Hepatocyte (in vitro differentiated cells): ENCODE data around the gene TIMM44. TPM values are rescaled to one million over a fixed set of nuclear protein-coding genes. Genes with fewer than 3 reads are reported as not detected.

Experiments used
- DNase-seq: peaks from one replicate; pipeline ENCODE4 v3.0.0-alpha.2; 2016; ENCODE audit warnings: low spot score
- H2AFZ ChIP-seq: fragments of 200-600 bp; sonication (generic); 2 replicates; pipeline ENCODE4 v1.6.0; 2016; ENCODE audit warnings: antibody characterized with exemption, mild to moderate bottlenecking
- H3K27ac ChIP-seq: fragments of 200-600 bp; sonication (generic); 2 replicates; pipeline ENCODE4 v1.5.1; 2016; ENCODE audit warnings: mild to moderate bottlenecking
- H3K27me3 ChIP-seq: fragments of 200-600 bp; sonication (generic); 2 replicates; pipeline ENCODE4 v1.6.1; 2016
- H3K36me3 ChIP-seq: fragments of 200-600 bp; sonication (generic); replicated peaks from 2 replicates; pipeline ENCODE4 v1.5.1; 2016; ENCODE audit warnings: low read depth; ENCODE audit not compliant: insufficient read depth
- H3K4me1 ChIP-seq: fragments of 200-600 bp; sonication (generic); 2 replicates; pipeline ENCODE4 v1.5.1; 2016; ENCODE audit warnings: mild to moderate bottlenecking, moderate library complexity; ENCODE audit not compliant: insufficient read depth
- H3K4me2 ChIP-seq: fragments of 200-600 bp; sonication (generic); 2 replicates; pipeline ENCODE4 v1.6.0; 2016
- H3K4me3 ChIP-seq: fragments of 200-600 bp; sonication (generic); 2 replicates; pipeline ENCODE4 v1.5.1; 2016; ENCODE audit warnings: mild to moderate bottlenecking
- H3K79me2 ChIP-seq: fragments of 200-600 bp; sonication (generic); 2 replicates; pipeline ENCODE4 v1.6.0; 2017; ENCODE audit warnings: mild to moderate bottlenecking
- H3K9me2 ChIP-seq: fragments of 200-600 bp; sonication (generic); replicated peaks from 2 replicates; pipeline ENCODE4 v1.6.0; 2017; ENCODE audit warnings: mild to moderate bottlenecking; ENCODE audit not compliant: insufficient read depth
- H3K9me3 ChIP-seq: fragments of 200-600 bp; sonication (generic); 2 replicates; pipeline ENCODE4 v1.5.1; 2016; ENCODE audit warnings: low read depth, mild to moderate bottlenecking
- H4K20me1 ChIP-seq: fragments of 200-600 bp; sonication (generic); 2 replicates; pipeline ENCODE4 v1.6.0; 2016; ENCODE audit warnings: mild to moderate bottlenecking; ENCODE audit not compliant: insufficient read depth, poor library complexity, severe bottlenecking
- EZH2 ChIP-seq: fragments of 200-600 bp; sonication (generic); IDR thresholded peaks from 2 replicates; pipeline ENCODE4 v1.6.1; 2016; ENCODE audit warnings: antibody characterized with exemption, mild to moderate bottlenecking, borderline replicate concordance
- EZH2phosphoT487 ChIP-seq: fragments of 200-600 bp; sonication (generic); IDR thresholded peaks from one replicate; pipeline ENCODE4 v1.6.1; 2018; ENCODE audit warnings: antibody characterized with exemption, mild to moderate bottlenecking, low read depth, moderate library complexity; ENCODE audit not compliant: unreplicated experiment, severe bottlenecking
- WGBS: methylation state at CpG from one replicate; pipeline ENCODE4 v1.1.6; 2016; ENCODE audit warnings: low lambda C conversion rate; ENCODE audit errors: missing lambda C conversion rate; 5-methylcytosine and 5-hydroxymethylcytosine counted together
- polyA plus RNA-seq: library from polyadenylated mRNA; unstranded; fragments of >200 nt; fragmentation: Nextera tagmentation; extraction: Ambion mirVana; gene quantifications from 2 replicates; pipeline ENCODE4 v1.2.1, GENCODE V29; 2016
- total RNA-seq: library from RNA; depleted of rRNA; stranded (reverse); fragments of >200 nt; gene quantifications from 2 replicates; pipeline ENCODE4 v1.2.3, GENCODE V29; 2014
- TF ChIP-seq, protein P1 (sequence below): fragments of 200-600 bp; sonication (generic); IDR thresholded peaks from 2 replicates; pipeline ENCODE4 v1.5.1; 2016; ENCODE audit warnings: antibody characterized with exemption, mild to moderate bottlenecking; ENCODE audit not compliant: poor library complexity

The TIMM44 gene, protein sequence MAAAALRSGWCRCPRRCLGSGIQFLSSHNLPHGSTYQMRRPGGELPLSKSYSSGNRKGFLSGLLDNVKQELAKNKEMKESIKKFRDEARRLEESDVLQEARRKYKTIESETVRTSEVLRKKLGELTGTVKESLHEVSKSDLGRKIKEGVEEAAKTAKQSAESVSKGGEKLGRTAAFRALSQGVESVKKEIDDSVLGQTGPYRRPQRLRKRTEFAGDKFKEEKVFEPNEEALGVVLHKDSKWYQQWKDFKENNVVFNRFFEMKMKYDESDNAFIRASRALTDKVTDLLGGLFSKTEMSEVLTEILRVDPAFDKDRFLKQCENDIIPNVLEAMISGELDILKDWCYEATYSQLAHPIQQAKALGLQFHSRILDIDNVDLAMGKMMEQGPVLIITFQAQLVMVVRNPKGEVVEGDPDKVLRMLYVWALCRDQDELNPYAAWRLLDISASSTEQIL
- total RNA-seq, result 52.0 and 61.7 TPM in 2 replicates
- 40.7 and 54.9 TPM in 2 replicates for polyA plus RNA-seq

DNA sequence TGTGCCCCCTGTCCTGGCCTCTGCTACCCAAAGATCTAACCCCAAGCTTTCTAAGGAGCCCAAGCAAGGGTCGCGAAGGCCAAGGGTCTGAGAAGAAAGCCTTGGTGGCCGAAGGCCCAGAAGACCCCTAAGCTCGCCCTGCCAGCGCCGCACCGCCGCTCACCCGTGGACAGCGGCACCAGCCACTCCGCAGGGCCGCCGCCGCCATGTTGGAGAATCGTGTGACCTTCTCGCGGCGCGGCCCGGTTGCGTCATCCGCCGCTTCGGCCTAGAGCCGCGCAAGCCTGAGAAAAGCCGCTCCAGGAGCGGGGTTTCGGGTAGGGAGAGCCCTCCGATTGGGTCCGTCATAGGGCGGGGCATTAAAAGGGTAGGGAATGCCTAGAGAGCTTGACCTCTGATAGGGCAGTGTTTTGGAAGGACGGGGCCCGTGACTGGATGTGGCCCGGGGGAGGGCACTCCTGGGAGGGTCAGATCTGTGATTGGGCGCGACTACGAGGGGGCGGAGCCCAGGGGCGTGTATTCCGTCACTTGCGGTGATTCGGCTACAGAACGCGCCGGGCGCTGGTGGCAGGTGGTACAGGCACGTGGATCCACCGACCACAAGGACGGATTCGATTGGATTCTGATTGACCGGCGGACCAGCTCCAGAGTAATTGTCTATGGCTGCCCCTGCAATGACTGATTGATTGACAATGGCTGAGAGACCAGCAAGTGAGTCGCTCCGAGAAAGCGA is at the start of gene TIMM44:
TIMM44 (minus strand) TSS at position 223 of the 733 bp plus-strand sequence; CDS start at position 208, 15 bp downstream.
- no peaks in the 10 kb centered on the region for H4K20me1 ChIP-seq
- under 1% methylated on average over 56 of the region's 56 CpGs for WGBS
- peak within 1 kb of the TSS; percentile 93 for H3K27ac ChIP-seq
- peaks cover 37% of the 10 kb centered on the region for H3K79me2 ChIP-seq
- TF ChIP-seq, protein P1, sequence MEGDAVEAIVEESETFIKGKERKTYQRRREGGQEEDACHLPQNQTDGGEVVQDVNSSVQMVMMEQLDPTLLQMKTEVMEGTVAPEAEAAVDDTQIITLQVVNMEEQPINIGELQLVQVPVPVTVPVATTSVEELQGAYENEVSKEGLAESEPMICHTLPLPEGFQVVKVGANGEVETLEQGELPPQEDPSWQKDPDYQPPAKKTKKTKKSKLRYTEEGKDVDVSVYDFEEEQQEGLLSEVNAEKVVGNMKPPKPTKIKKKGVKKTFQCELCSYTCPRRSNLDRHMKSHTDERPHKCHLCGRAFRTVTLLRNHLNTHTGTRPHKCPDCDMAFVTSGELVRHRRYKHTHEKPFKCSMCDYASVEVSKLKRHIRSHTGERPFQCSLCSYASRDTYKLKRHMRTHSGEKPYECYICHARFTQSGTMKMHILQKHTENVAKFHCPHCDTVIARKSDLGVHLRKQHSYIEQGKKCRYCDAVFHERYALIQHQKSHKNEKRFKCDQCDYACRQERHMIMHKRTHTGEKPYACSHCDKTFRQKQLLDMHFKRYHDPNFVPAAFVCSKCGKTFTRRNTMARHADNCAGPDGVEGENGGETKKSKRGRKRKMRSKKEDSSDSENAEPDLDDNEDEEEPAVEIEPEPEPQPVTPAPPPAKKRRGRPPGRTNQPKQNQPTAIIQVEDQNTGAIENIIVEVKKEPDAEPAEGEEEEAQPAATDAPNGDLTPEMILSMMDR, result no peak
- TF ChIP-seq EZH2phosphoT487 (no peak), EZH2 (no peak)
- peak within 1 kb of the TSS; percentile 90 for H3K4me2 ChIP-seq
- no peaks in the 10 kb centered on the region for H3K9me2 ChIP-seq
- no peaks in the 10 kb centered on the region for H3K36me3 ChIP-seq
- H3K27me3 ChIP-seq, result no peaks in the 10 kb centered on the region
- peak; percentile 99 for DNase-seq
- H2AFZ ChIP-seq, result peak within 1 kb of the TSS; percentile 60
- H3K4me1 ChIP-seq, result peaks cover 8% of the 10 kb centered on the region
- peak within 1 kb of the TSS; percentile 45 for H3K4me3 ChIP-seq
- H3K9me3 ChIP-seq, result no peaks in the 10 kb centered on the region

DNA sequence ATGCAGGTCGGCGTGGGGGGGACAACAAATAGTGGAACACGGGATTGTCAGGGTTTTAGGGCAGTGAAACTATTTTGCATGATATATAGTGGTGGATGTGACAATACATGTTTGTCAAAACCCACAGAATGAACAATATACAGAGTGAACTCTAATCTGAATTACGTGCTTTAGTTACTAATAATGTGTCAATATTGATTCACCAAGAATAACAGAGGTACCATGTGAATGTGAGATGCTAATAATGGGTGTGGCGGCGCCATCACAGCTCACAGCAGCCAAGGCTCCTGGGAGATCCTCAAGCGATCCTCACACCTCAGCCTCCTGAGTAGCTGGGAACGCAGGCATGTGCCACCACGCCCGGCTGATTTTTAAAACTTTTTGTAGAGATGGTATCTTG is 49.1 kb upstream of the TIMM44 start:
- Histone ChIP-seq H3K27ac (no peak overlapping the region), H3K9me2 (no peaks in the 10 kb centered on the region), H3K4me3 (no peak overlapping the region), H3K9me3 (no peaks in the 10 kb centered on the region), H3K4me2 (no peak overlapping the region), H3K36me3 (no peaks in the 10 kb centered on the region), H3K79me2 (peaks cover 99% of the 10 kb centered on the region), H3K27me3 (no peaks in the 10 kb centered on the region), H3K4me1 (no peaks in the 10 kb centered on the region), H2AFZ (no peak overlapping the region), H4K20me1 (peaks cover 84% of the 10 kb centered on the region)
- 81% methylated on average over 10 of the region's 10 CpGs for WGBS
- TF ChIP-seq EZH2 (no peak), EZH2phosphoT487 (no peak)
- TF ChIP-seq, protein P1, result no peak
- no peak for DNase-seq

DNA sequence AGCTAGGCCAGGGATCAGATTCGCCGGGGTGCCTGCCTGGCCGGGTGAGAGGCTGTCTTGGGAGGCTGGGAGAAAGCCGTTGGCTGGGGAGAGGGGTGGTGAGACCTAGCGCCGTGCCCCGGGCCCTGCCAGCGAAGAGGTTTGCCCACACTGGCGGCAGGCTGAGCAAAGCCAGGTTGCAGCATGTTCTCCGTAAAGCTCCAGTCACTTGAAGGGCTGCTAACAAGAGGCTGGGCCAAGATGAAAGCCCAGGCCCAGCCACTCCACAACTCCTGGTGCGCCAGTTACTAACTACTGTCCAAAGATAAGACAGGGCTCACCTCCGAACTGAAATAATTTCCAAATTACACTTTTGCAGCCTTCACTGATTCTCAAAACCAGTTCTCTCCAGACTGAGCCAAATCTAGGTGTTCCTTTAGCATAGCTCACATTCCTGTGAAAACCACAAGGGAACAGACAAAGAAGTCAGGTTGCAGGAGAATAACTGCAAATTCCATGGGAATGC is 45.7 kb upstream of the TIMM44 start:
- Histone ChIP-seq H3K4me2 (no peak overlapping the region), H4K20me1 (peaks cover 78% of the 10 kb centered on the region), H3K27me3 (no peaks in the 10 kb centered on the region), H3K36me3 (no peaks in the 10 kb centered on the region), H3K9me2 (no peaks in the 10 kb centered on the region), H2AFZ (no peak overlapping the region), H3K4me1 (no peaks in the 10 kb centered on the region), H3K79me2 (peaks cover 97% of the 10 kb centered on the region), H3K9me3 (no peaks in the 10 kb centered on the region), H3K4me3 (no peak overlapping the region), H3K27ac (peak overlapping the region; percentile 31)
- DNase-seq, result no peak
- TF ChIP-seq, protein P1, result no peak
- TF ChIP-seq EZH2 (no peak), EZH2phosphoT487 (no peak)
- 81% methylated on average over 12 of the region's 12 CpGs for WGBS
